ENCODE measurements around the gene EDDM3A. TPM values are rescaled to one million over a fixed set of nuclear protein-coding genes. Genes with fewer than 3 reads are reported as not detected.
"Not testable (repeated sequence)": the region's sequence is repeated elsewhere in the genome, so short reads cannot be mapped to it uniquely, and the experiment has no call there.

Gene EDDM3A
- total RNA-seq, 1 donor from 2014 or later = not detected

GRCh38 chr14:20699931-20700330 lies 45.8 kb upstream of the EDDM3A start:
- no peak for TF ChIP-seq CTCF (IDR thresholded peaks at IDR 0.05)
- Mint-ChIP-seq H3K27me3 (ENCODE audit: unreplicated experiment) (no peaks in the 10 kb centered on the region), H3K4me3 (ENCODE audit: unreplicated experiment) (no peak overlapping the region), H3K27ac (ENCODE audit: unreplicated experiment) (no peak overlapping the region), H3K4me1 (ENCODE audit: unreplicated experiment) (no peaks in the 10 kb centered on the region), H3K36me3 (ENCODE audit: unreplicated experiment) (peaks cover 8% of the 10 kb centered on the region), H3K9me3 (ENCODE audit: unreplicated experiment) (no peaks in the 10 kb centered on the region)
- no peak for DNase-seq (ENCODE audit: extremely low spot score, unreplicated experiment)

GRCh38 chr14:20700965-20701364 lies 44.7 kb upstream of the EDDM3A start:
- H3K27me3 Mint-ChIP-seq (ENCODE audit: unreplicated experiment); H3K4me3 Mint-ChIP-seq (ENCODE audit: unreplicated experiment); H3K27ac Mint-ChIP-seq (ENCODE audit: unreplicated experiment); DNase-seq (ENCODE audit: extremely low spot score, unreplicated experiment); H3K36me3 Mint-ChIP-seq (ENCODE audit: unreplicated experiment); H3K4me1 Mint-ChIP-seq (ENCODE audit: unreplicated experiment); H3K9me3 Mint-ChIP-seq (ENCODE audit: unreplicated experiment): not testable (repeated sequence)

- H3K4me3 Mint-ChIP-seq (ENCODE audit: unreplicated experiment) = no peak overlapping the region
- H3K9me3 Mint-ChIP-seq (ENCODE audit: unreplicated experiment) = no peaks in the 10 kb centered on the region
- H3K36me3 Mint-ChIP-seq (ENCODE audit: unreplicated experiment) = no peaks in the 10 kb centered on the region
- H3K27ac Mint-ChIP-seq (ENCODE audit: unreplicated experiment) = no peak overlapping the region
- TF ChIP-seq CTCF (IDR thresholded peaks at IDR 0.05) = no peak
- no peaks in the 10 kb centered on the region for H3K27me3 Mint-ChIP-seq (ENCODE audit: unreplicated experiment)
- DNase-seq (ENCODE audit: extremely low spot score, unreplicated experiment) = no peak
- H3K4me1 Mint-ChIP-seq (ENCODE audit: unreplicated experiment) = peaks cover 5% of the 10 kb centered on the region
Measured at GRCh38 chr14:20706657-20707355, 38.9 kb upstream of the EDDM3A start.

- Mint-ChIP-seq H3K36me3 (ENCODE audit: unreplicated experiment) (no peaks in the 10 kb centered on the region), H3K4me3 (ENCODE audit: unreplicated experiment) (no peak overlapping the region), H3K27ac (ENCODE audit: unreplicated experiment) (no peak overlapping the region), H3K9me3 (ENCODE audit: unreplicated experiment) (no peaks in the 10 kb centered on the region), H3K27me3 (ENCODE audit: unreplicated experiment) (no peaks in the 10 kb centered on the region), H3K4me1 (ENCODE audit: unreplicated experiment) (peaks cover 5% of the 10 kb centered on the region)
- no peak for DNase-seq (ENCODE audit: extremely low spot score, unreplicated experiment)
- no peak for TF ChIP-seq CTCF (IDR thresholded peaks at IDR 0.05)
Measured at GRCh38 chr14:20707622-20708021, 38.1 kb upstream of the EDDM3A start.

GRCh38 chr14:20711261-20711660 lies 34.4 kb upstream of the EDDM3A start:
- no peak overlapping the region for H3K27ac Mint-ChIP-seq (ENCODE audit: unreplicated experiment)
- H3K4me1 Mint-ChIP-seq (ENCODE audit: unreplicated experiment) = peaks cover 12% of the 10 kb centered on the region
- no peaks in the 10 kb centered on the region for H3K36me3 Mint-ChIP-seq (ENCODE audit: unreplicated experiment)
- peaks cover 2% of the 10 kb centered on the region for H3K27me3 Mint-ChIP-seq (ENCODE audit: unreplicated experiment)
- H3K4me3 Mint-ChIP-seq (ENCODE audit: unreplicated experiment) = no peak overlapping the region
- TF ChIP-seq CTCF (IDR thresholded peaks at IDR 0.05) = no peak
- no peaks in the 10 kb centered on the region for H3K9me3 Mint-ChIP-seq (ENCODE audit: unreplicated experiment)
- DNase-seq (ENCODE audit: extremely low spot score, unreplicated experiment) = no peak
